HG02938 (cell line): ENCODE results near the gene STEAP3.

Source experiments
- ATAC-seq: cut with Tn5 transposase; IDR thresholded peaks from one replicate; pipeline ENCODE4 v1.9.1; 2021; ENCODE audit warnings: mild to moderate bottlenecking, moderate library complexity; ENCODE audit not compliant: unreplicated experiment

Gene STEAP3

GRCh38 chr2:119197529-119198239, 25.9 kb upstream of the STEAP3 start:
- ATAC-seq: no peak

- ATAC-seq: no peak
These were observed 25.3 kb upstream of the STEAP3 start for GRCh38 chr2:119198240-119198840.

- ATAC-seq: no peak
These were observed 21.8 kb upstream of the STEAP3 start for GRCh38 chr2:119201815-119202214.

GRCh38 chr2:119202610-119203310, 20.9 kb upstream of the STEAP3 start:
- ATAC-seq: no peak

- no peak for ATAC-seq
These were observed 19.1 kb upstream of the STEAP3 start for GRCh38 chr2:119204525-119204924.

GRCh38 chr2:119205001-119205706, 18.5 kb upstream of the STEAP3 start:
- ATAC-seq: no peak

- ATAC-seq: no peak
These were observed 17.4 kb upstream of the STEAP3 start for GRCh38 chr2:119206201-119206600.

- ATAC-seq: no peak
These were observed 16.2 kb upstream of the STEAP3 start for GRCh38 chr2:119207447-119207846.

GRCh38 chr2:119208791-119209203, 14.8 kb upstream of the STEAP3 start:
- no peak for ATAC-seq

- ATAC-seq: no peak
These were observed 11.4 kb upstream of the STEAP3 start for GRCh38 chr2:119212139-119212800.

GRCh38 chr2:119214453-119215037, 9.1 kb upstream of the STEAP3 start:
- no peak for ATAC-seq

GRCh38 chr2:119216994-119217393, 6.6 kb upstream of the STEAP3 start:
- ATAC-seq: no peak

GRCh38 chr2:119218478-119219064, 5.1 kb upstream of the STEAP3 start:
- ATAC-seq: no peak

- no peak for ATAC-seq
These were observed 3.8 kb upstream of the STEAP3 start for GRCh38 chr2:119219873-119220272.

GRCh38 chr2:119220720-119221301, 2.8 kb upstream of the STEAP3 start:
- ATAC-seq: no peak

- ATAC-seq: no peak
These were observed 2.0 kb upstream of the STEAP3 start for GRCh38 chr2:119221609-119222008.

GRCh38 chr2:119222213-119222612, 1.4 kb upstream of the STEAP3 start:
- no peak for ATAC-seq

GRCh38 chr2:119222863-119223520, 642 bp upstream of the STEAP3 start:
- no peak for ATAC-seq

- no peak for ATAC-seq
These were observed 914 bp downstream of the STEAP3 start for GRCh38 chr2:119224391-119225104.
